IMR-90 (cell line): Measurements from ENCODE around the gene TAF1B. TPM values are rescaled to one million over a fixed set of nuclear protein-coding genes. Genes with fewer than 3 reads are reported as not detected.

ENCODE experiments used
- ATAC-seq: fragments of 200-7000 bp; cut with Tn5 transposase; 2 replicates; pipeline ENCODE4 v1.9.1; 2020; ENCODE audit warnings: low read depth, mild to moderate bottlenecking, moderate library complexity
- BruUV-seq: library from RNA; stranded (reverse); fragments of 400-500 nt; replicated peaks from 2 replicates; lab custom pipeline; 2021; lab: Mats Ljungman, UMichigan
- CTCF ChIA-PET: fragments of 300-600 bp; formaldehyde crosslinking; extraction: SDS; loops from one replicate; lab custom pipeline; 2021; ENCODE audit warnings: antibody characterized with exemption; lab: Yijun Ruan, JAX
- POLR2A ChIA-PET: fragments of 300-600 bp; sonication (Branson Sonifier 250); formaldehyde crosslinking; loops from one replicate; lab custom pipeline; 2022; ENCODE audit warnings: antibody characterized with exemption; ENCODE audit not compliant: unreplicated experiment; lab: Charles Lee
- DNase-seq: peaks from one replicate; pipeline ENCODE4 v3.0.0; 2013
- H2AFZ ChIP-seq: replicated peaks from 2 replicates; pipeline ENCODE3; 2013; ENCODE audit warnings: low read length, mild to moderate bottlenecking; ENCODE audit not compliant: poor library complexity
- H2AK5ac ChIP-seq: 2 replicates; pipeline ENCODE4 v1.6.1; 2013; ENCODE audit warnings: low read depth, low read length, inconsistent platforms
- H2AK9ac ChIP-seq: replicated peaks from 2 replicates; pipeline ENCODE3; 2013; ENCODE audit warnings: mild to moderate bottlenecking, low read depth, low read length, moderate library complexity; ENCODE audit not compliant: poor library complexity
- H2BK120ac ChIP-seq: 2 replicates; pipeline ENCODE4 v1.6.1; 2013; ENCODE audit warnings: low read depth, low read length, inconsistent platforms
- H2BK15ac ChIP-seq: 3 replicates; pipeline ENCODE4 v1.6.1; 2013; ENCODE audit warnings: low read depth, low read length, inconsistent platforms
- H2BK20ac ChIP-seq: 2 replicates; pipeline ENCODE4 v1.6.1; 2013; ENCODE audit warnings: low read depth, mild to moderate bottlenecking, inconsistent platforms, low read length, moderate library complexity
- H2BK5ac ChIP-seq: 2 replicates; pipeline ENCODE4 v1.6.1; 2013; ENCODE audit warnings: mild to moderate bottlenecking, low read depth, low read length, inconsistent platforms; ENCODE audit not compliant: poor library complexity, severe bottlenecking
- H3K14ac ChIP-seq: replicated peaks from 2 replicates; pipeline ENCODE4 v1.6.1; 2013; ENCODE audit warnings: low read depth, low read length, inconsistent platforms
- H3K18ac ChIP-seq: 2 replicates; pipeline ENCODE4 v1.6.1; 2013; ENCODE audit warnings: low read depth, low read length, control low read depth
- H3K23ac ChIP-seq: 2 replicates; pipeline ENCODE4 v1.6.1; 2013; ENCODE audit warnings: low read depth, low read length, inconsistent platforms
- H3K27ac ChIP-seq: 2 replicates; pipeline ENCODE4 v1.5.1; 2013; ENCODE audit warnings: mild to moderate bottlenecking, control low read depth, low read length; ENCODE audit not compliant: insufficient read depth
- H3K27me3 ChIP-seq: 2 replicates; pipeline ENCODE4 v1.6.1; 2013; ENCODE audit warnings: low read length; ENCODE audit not compliant: control insufficient read depth, insufficient read depth
- H3K36me3 ChIP-seq: 2 replicates; pipeline ENCODE4 v1.6.1; 2013; ENCODE audit warnings: low read length, mixed read lengths; ENCODE audit not compliant: control insufficient read depth, insufficient read depth
- H3K4ac ChIP-seq: 2 replicates; pipeline ENCODE4 v1.6.1; 2013; ENCODE audit warnings: low read depth, low read length, inconsistent platforms
- H3K4me1 ChIP-seq: 2 replicates; pipeline ENCODE4 v1.6.1; 2013; ENCODE audit warnings: low read length, mixed read lengths; ENCODE audit not compliant: control insufficient read depth, insufficient read depth
- H3K4me2 ChIP-seq: 2 replicates; pipeline ENCODE4 v1.6.1; 2013; ENCODE audit warnings: low read depth, mild to moderate bottlenecking, control low read depth, low read length, moderate library complexity
- H3K4me3 ChIP-seq: 2 replicates; pipeline ENCODE4 v1.5.1; 2013; ENCODE audit warnings: low read depth, mild to moderate bottlenecking, control low read depth, low read length, moderate library complexity; ENCODE audit not compliant: insufficient read depth
- H3K56ac ChIP-seq: 2 replicates; pipeline ENCODE4 v1.6.1; 2013; ENCODE audit warnings: low read length, inconsistent platforms; ENCODE audit not compliant: insufficient read depth; ENCODE audit errors: extremely low read depth
- H3K79me1 ChIP-seq, 2 experiments: 2 replicates each; pipeline ENCODE4 v1.6.1; 2013; ENCODE audit warnings: low read length in 2 of 2, inconsistent platforms in 1 of 2, low read depth in 1 of 2
- H3K9ac ChIP-seq: 2 replicates; pipeline ENCODE4 v1.6.1; 2013; ENCODE audit warnings: low read depth, low read length, control low read depth
- H3K9me1 ChIP-seq: 2 replicates; pipeline ENCODE4 v1.6.1; 2013; ENCODE audit warnings: low read length, inconsistent platforms; ENCODE audit not compliant: insufficient read depth
- H3K9me3 ChIP-seq: 2 replicates; pipeline ENCODE4 v1.6.1; 2013; ENCODE audit warnings: low read length; ENCODE audit not compliant: control insufficient read depth, insufficient read depth
- H4K20me1 ChIP-seq: 2 replicates; pipeline ENCODE4 v1.6.1; 2013; ENCODE audit warnings: low read length, inconsistent platforms; ENCODE audit not compliant: insufficient read depth
- H4K5ac ChIP-seq: 2 replicates; pipeline ENCODE4 v1.6.1; 2013; ENCODE audit warnings: mild to moderate bottlenecking, low read depth, low read length, control low read depth
- H4K8ac ChIP-seq, 2 experiments: 2 replicates each; pipeline ENCODE4 v1.6.1; 2013; ENCODE audit warnings: low read depth in 2 of 2, low read length in 2 of 2, control low read depth in 1 of 2, inconsistent platforms in 1 of 2
- H4K91ac ChIP-seq: 2 replicates; pipeline ENCODE4 v1.6.1; 2013; ENCODE audit warnings: low read depth, low read length, inconsistent platforms; ENCODE audit not compliant: insufficient read depth
- CEBPB ChIP-seq: IDR thresholded peaks from 2 replicates; pipeline ENCODE4 v1.6.1; 2012; ENCODE audit warnings: low read depth, low read length, improper control_type of control experiment
- MAFK ChIP-seq: IDR thresholded peaks from 2 replicates; pipeline ENCODE4 v1.6.1; 2012; ENCODE audit warnings: low read depth, low read length, improper control_type of control experiment
- MAZ ChIP-seq: IDR thresholded peaks from 2 replicates; pipeline ENCODE4 v1.6.1; 2012; ENCODE audit warnings: low read depth, mild to moderate bottlenecking, low read length, improper control_type of control experiment, moderate library complexity, borderline replicate concordance
- NFE2L2 ChIP-seq: fragments of 150-350 bp; IDR thresholded peaks from 2 replicates; pipeline ENCODE4 v1.6.1; 2016; ENCODE audit warnings: low read depth, mild to moderate bottlenecking, low read length
- RAD21 ChIP-seq: IDR thresholded peaks from 2 replicates; pipeline ENCODE4 v1.6.1; 2012; ENCODE audit warnings: low read length, improper control_type of control experiment
- RCOR1 ChIP-seq: IDR thresholded peaks from 2 replicates; pipeline ENCODE4 v1.6.1; 2012; ENCODE audit warnings: mild to moderate bottlenecking, low read length, improper control_type of control experiment; ENCODE audit not compliant: insufficient replicate concordance
- RFX5 ChIP-seq: IDR thresholded peaks from 2 replicates; pipeline ENCODE4 v1.8.0; 2012; ENCODE audit warnings: low read depth, mild to moderate bottlenecking, low read length, moderate library complexity
- WGBS, 2 experiments: methylation state at CpG; one replicate each; pipeline versions ENCODE4 v1.1.5 to v1.1.7; 2013; ENCODE audit warnings: missing lambda C conversion rate in 2 of 2; ENCODE audit not compliant: insufficient read length in 1 of 2; ENCODE audit errors: extremely low coverage in 2 of 2; 5-methylcytosine and 5-hydroxymethylcytosine counted together
- dilution Hi-C: fragments of 300-500 bp; cut with HindIII; formaldehyde crosslinking; loops from one replicate; pipeline ENCODE4 v1.14.3; 2018; ENCODE audit warnings: low sequenced_read_pairs; ENCODE audit not compliant: unreplicated experiment
- in situ Hi-C: fragments of 300-500 bp; cut with MboI; formaldehyde crosslinking; loops from 3 replicates; pipeline ENCODE4 v1.14.3; 2019; ENCODE audit warnings: low sequenced_read_pairs, inconsistent platforms, mixed read lengths
- intact Hi-C: fragments of 100-400 bp; cut with micrococcal nuclease; formaldehyde crosslinking; loops from 2 replicates; pipeline ENCODE4 v1.10.0; 2022
- polyA plus RNA-seq, 3 experiments: library from polyadenylated mRNA; depleted of rRNA; stranded (reverse); fragments of >200 nt; gene quantifications; 2 replicates each; pipeline ENCODE4 v1.2.3, GENCODE V29; 2012; ENCODE audit warnings: low replicate concordance in 1 of 3
- total RNA-seq: library from RNA; depleted of rRNA; stranded (reverse); fragments of >200 nt; gene quantifications from 2 replicates; pipeline ENCODE4 v1.2.3, GENCODE V29; 2012
- TF ChIP-seq, protein P1 (sequence below): fragments of 150-350 bp; IDR thresholded peaks from 2 replicates; pipeline ENCODE4 v1.6.1; 2016; ENCODE audit warnings: low read depth, mild to moderate bottlenecking, low read length, moderate library complexity, borderline replicate concordance
- TF ChIP-seq, protein P2 (sequence below): conservative IDR thresholded peaks from 2 replicates; pipeline ENCODE4 v1.5.1; 2012; ENCODE audit warnings: mild to moderate bottlenecking, low read depth, low read length, improper control_type of control experiment

The TAF1B gene
- total and polyA plus RNA-seq, 2 of the 4 experiments (the other 2 are of a cell fraction): 8.4 to 19.9 TPM

DNA sequence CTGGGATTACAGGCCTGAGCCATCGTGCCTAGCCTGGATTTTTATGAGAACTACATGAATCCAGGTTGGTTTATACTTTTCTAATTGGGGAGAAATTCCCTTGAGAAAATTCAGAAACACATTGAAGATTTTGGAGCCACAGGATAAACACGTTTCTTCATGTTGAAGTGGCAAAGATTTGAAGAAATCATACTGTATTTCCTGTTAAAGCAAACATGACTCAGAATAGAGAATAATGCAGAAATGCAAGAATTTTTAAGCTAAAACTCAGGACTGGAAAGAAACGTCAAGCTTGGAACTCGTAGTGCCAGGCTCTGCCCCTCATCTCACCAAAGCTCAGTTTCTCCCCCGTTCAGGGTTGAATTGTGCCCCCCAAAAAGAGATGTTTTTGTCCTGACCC is 32.1 kb upstream of the TAF1B start:
- no peak overlapping the region for H2AK5ac ChIP-seq
- no peak overlapping the region for H2BK15ac ChIP-seq
- peaks cover 4% of the 10 kb centered on the region; the same call in 1 of the 2 replicates for H3K9me1 ChIP-seq
- peaks cover 10% of the 10 kb centered on the region for H3K27me3 ChIP-seq
- dilution Hi-C loops (no loop called here), intact Hi-C loops (loop anchor here (5.0 kb wide), 1 partner anchor 141 kb away; the partner anchor contains the start of gene GRHL1), in situ Hi-C loops (loop anchor here (25.0 kb wide), 1 partner anchor 851 kb away; no protein-coding TSS in a partner anchor)
- H3K18ac ChIP-seq: no peak overlapping the region
- no peak overlapping the region for H3K23ac ChIP-seq
- ATAC-seq: no peak
- H4K91ac ChIP-seq: no peak overlapping the region
- no peak overlapping the region for H3K27ac ChIP-seq
- no peak overlapping the region for H3K4me2 ChIP-seq
- no peak overlapping the region for H3K56ac ChIP-seq
- no peak overlapping the region for H3K4me3 ChIP-seq
- H3K9me3 ChIP-seq: no peaks in the 10 kb centered on the region
- H2BK5ac ChIP-seq: no peak overlapping the region
- no peaks in the 10 kb centered on the region for H3K36me3 ChIP-seq
- peaks cover 5% of the 10 kb centered on the region; the same call in 1 of the 2 replicates for H3K4me1 ChIP-seq
- no peak overlapping the region for H2AFZ ChIP-seq
- WGBS, 2 experiments: no CpG with 5 or more reads among the region's 5 CpGs
- TF ChIP-seq MAZ (no peak), CEBPB (no peak), RCOR1 (no peak), RFX5 (no peak), MAFK (no peak), NFE2L2 (no peak), RAD21 (no peak)
- TF ChIP-seq, protein P1, sequence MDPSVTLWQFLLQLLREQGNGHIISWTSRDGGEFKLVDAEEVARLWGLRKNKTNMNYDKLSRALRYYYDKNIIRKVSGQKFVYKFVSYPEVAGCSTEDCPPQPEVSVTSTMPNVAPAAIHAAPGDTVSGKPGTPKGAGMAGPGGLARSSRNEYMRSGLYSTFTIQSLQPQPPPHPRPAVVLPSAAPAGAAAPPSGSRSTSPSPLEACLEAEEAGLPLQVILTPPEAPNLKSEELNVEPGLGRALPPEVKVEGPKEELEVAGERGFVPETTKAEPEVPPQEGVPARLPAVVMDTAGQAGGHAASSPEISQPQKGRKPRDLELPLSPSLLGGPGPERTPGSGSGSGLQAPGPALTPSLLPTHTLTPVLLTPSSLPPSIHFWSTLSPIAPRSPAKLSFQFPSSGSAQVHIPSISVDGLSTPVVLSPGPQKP: no peak
- TF ChIP-seq, protein P2, sequence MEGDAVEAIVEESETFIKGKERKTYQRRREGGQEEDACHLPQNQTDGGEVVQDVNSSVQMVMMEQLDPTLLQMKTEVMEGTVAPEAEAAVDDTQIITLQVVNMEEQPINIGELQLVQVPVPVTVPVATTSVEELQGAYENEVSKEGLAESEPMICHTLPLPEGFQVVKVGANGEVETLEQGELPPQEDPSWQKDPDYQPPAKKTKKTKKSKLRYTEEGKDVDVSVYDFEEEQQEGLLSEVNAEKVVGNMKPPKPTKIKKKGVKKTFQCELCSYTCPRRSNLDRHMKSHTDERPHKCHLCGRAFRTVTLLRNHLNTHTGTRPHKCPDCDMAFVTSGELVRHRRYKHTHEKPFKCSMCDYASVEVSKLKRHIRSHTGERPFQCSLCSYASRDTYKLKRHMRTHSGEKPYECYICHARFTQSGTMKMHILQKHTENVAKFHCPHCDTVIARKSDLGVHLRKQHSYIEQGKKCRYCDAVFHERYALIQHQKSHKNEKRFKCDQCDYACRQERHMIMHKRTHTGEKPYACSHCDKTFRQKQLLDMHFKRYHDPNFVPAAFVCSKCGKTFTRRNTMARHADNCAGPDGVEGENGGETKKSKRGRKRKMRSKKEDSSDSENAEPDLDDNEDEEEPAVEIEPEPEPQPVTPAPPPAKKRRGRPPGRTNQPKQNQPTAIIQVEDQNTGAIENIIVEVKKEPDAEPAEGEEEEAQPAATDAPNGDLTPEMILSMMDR: no peak
- no peak overlapping the region for H2BK20ac ChIP-seq
- no peaks in the 10 kb centered on the region for H4K20me1 ChIP-seq
- no peak overlapping the region for H4K5ac ChIP-seq
- H2AK9ac ChIP-seq: no peak overlapping the region
- no TSS peak for BruUV-seq
- no peaks in the 10 kb centered on the region for H3K79me1 ChIP-seq
- H2BK120ac ChIP-seq: no peak overlapping the region
- no peak for DNase-seq
- H4K8ac ChIP-seq: no peak overlapping the region
- ChIA-PET CTCF (no interaction called here), POLR2A (no interaction called here)
- no peak overlapping the region for H3K14ac ChIP-seq
- H3K4ac ChIP-seq: no peak overlapping the region
- no peak overlapping the region for H3K9ac ChIP-seq
